ENCODE data around the gene MED13L. TPM values are rescaled to one million over a fixed set of nuclear protein-coding genes. Genes with fewer than 3 reads are reported as not detected.
"Not testable (repeated sequence)": the region's sequence is repeated elsewhere in the genome, so short reads cannot be mapped to it uniquely, and the experiment has no call there.

MED13L gene
- total and polyA plus RNA-seq, 2 donors (not counting 1 experiment from before 2014, with no cell fraction given) = 56.5 to 97.3 TPM

- Histone ChIP-seq H3K36me3 (ENCODE audit: control insufficient read depth, insufficient read depth, low read length) (no peaks in the 10 kb centered on the region), H3K79me2 (ENCODE audit: control insufficient read depth, insufficient read depth, low read length) (peaks cover 71% of the 10 kb centered on the region), H4K20me1 (ENCODE audit: control insufficient read depth, extremely low read depth, insufficient read depth, low read length) (peaks cover 2% of the 10 kb centered on the region), H3K4me1 (ENCODE audit: control insufficient read depth, extremely low read depth, insufficient read depth, low read length) (peaks cover 19% of the 10 kb centered on the region), H3K27me3 (ENCODE audit: control insufficient read depth, insufficient read depth, low read length) (no peaks in the 10 kb centered on the region), H3K4me2 (ENCODE audit: extremely low read depth, insufficient read depth, low read length) (no peak overlapping the region), H3K4me3 (replicated peaks in 1 of 4; ENCODE audit: control extremely low read depth in 1 of 4, insufficient read depth in 1 of 4, low read depth in 3 of 4, low read length in 4 of 4) (no peak overlapping the region), H3K9ac (ENCODE audit: insufficient read depth, low read length) (no peak overlapping the region), H3K9me3 (ENCODE audit: control insufficient read depth, insufficient read depth, low read depth, low read length) (no peaks in the 10 kb centered on the region), H2AFZ (ENCODE audit: low read length) (no peak overlapping the region), H3K27ac (ENCODE audit: insufficient read depth, low read length) (no peak overlapping the region)
- no peak for DNase-seq (ENCODE audit: low read depth in 2 of 2)
- no peak for TF ChIP-seq EZH2 (IDR thresholded peaks at IDR 0.05; ENCODE audit: low read length, missing control alignments)
- TF ChIP-seq, protein P1, sequence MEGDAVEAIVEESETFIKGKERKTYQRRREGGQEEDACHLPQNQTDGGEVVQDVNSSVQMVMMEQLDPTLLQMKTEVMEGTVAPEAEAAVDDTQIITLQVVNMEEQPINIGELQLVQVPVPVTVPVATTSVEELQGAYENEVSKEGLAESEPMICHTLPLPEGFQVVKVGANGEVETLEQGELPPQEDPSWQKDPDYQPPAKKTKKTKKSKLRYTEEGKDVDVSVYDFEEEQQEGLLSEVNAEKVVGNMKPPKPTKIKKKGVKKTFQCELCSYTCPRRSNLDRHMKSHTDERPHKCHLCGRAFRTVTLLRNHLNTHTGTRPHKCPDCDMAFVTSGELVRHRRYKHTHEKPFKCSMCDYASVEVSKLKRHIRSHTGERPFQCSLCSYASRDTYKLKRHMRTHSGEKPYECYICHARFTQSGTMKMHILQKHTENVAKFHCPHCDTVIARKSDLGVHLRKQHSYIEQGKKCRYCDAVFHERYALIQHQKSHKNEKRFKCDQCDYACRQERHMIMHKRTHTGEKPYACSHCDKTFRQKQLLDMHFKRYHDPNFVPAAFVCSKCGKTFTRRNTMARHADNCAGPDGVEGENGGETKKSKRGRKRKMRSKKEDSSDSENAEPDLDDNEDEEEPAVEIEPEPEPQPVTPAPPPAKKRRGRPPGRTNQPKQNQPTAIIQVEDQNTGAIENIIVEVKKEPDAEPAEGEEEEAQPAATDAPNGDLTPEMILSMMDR (conservative IDR thresholded peaks at IDR 0.05 in 1 of 2, IDR thresholded peaks at IDR 0.05 in 1 of 2; ENCODE audit: low read depth in 1 of 2, low read length in 2 of 2) = no peak
Observed at GRCh38 chr12:116133636-116134214, 143.8 kb downstream of the MED13L start.

- Histone ChIP-seq H3K27me3 (ENCODE audit: control insufficient read depth, insufficient read depth, low read length) (no peaks in the 10 kb centered on the region), H2AFZ (ENCODE audit: low read length) (no peak overlapping the region), H3K27ac (ENCODE audit: insufficient read depth, low read length) (no peak overlapping the region), H3K79me2 (ENCODE audit: control insufficient read depth, insufficient read depth, low read length) (peaks cover 71% of the 10 kb centered on the region), H3K9me3 (ENCODE audit: control insufficient read depth, insufficient read depth, low read depth, low read length) (no peaks in the 10 kb centered on the region), H3K4me3 (replicated peaks in 1 of 4; ENCODE audit: control extremely low read depth in 1 of 4, insufficient read depth in 1 of 4, low read depth in 3 of 4, low read length in 4 of 4) (no peak overlapping the region), H3K9ac (ENCODE audit: insufficient read depth, low read length) (no peak overlapping the region), H3K4me2 (ENCODE audit: extremely low read depth, insufficient read depth, low read length) (no peak overlapping the region), H3K36me3 (ENCODE audit: control insufficient read depth, insufficient read depth, low read length) (no peaks in the 10 kb centered on the region), H4K20me1 (ENCODE audit: control insufficient read depth, extremely low read depth, insufficient read depth, low read length) (peaks cover 4% of the 10 kb centered on the region), H3K4me1 (ENCODE audit: control insufficient read depth, extremely low read depth, insufficient read depth, low read length) (peaks cover 19% of the 10 kb centered on the region)
- peak in 1 of 2 donors; percentile 50 for DNase-seq (ENCODE audit: low read depth in 2 of 2)
- TF ChIP-seq, protein P1 (conservative IDR thresholded peaks at IDR 0.05 in 1 of 2, IDR thresholded peaks at IDR 0.05 in 1 of 2; ENCODE audit: low read depth in 1 of 2, low read length in 2 of 2) = no peak
- no peak for TF ChIP-seq EZH2 (IDR thresholded peaks at IDR 0.05; ENCODE audit: low read length, missing control alignments)
Observed at GRCh38 chr12:116133149-116133548, 144.3 kb downstream of the MED13L start.

DNA sequence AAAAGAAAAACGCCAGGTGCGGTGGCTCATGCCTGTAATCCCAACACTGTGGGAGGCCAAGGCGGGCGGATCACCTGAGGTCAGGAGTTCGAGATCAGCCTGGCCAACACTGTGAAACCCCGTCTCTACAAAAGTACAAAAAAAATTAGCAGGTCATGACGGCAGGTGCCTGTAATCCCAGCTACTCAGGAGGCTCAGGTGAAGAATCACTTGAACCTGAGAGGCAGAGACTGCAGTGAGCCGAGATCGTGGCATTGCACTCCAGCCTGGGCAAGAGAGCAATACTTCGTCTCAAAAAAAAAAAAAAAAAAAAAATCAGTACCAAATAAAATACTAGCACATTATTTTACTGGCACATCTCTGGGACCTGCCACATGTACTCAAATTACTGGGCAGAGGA is 145.5 kb downstream of the MED13L start:
- not testable (repeated sequence) for H3K9me3 ChIP-seq (ENCODE audit: control insufficient read depth, insufficient read depth, low read depth, low read length); H3K27ac ChIP-seq (ENCODE audit: insufficient read depth, low read length); H2AFZ ChIP-seq (ENCODE audit: low read length); H3K4me3 ChIP-seq (replicated peaks in 1 of 4; ENCODE audit: control extremely low read depth in 1 of 4, insufficient read depth in 1 of 4, low read depth in 3 of 4, low read length in 4 of 4); H3K4me2 ChIP-seq (ENCODE audit: extremely low read depth, insufficient read depth, low read length); DNase-seq (ENCODE audit: low read depth in 2 of 2); H3K36me3 ChIP-seq (ENCODE audit: control insufficient read depth, insufficient read depth, low read length); H4K20me1 ChIP-seq (ENCODE audit: control insufficient read depth, extremely low read depth, insufficient read depth, low read length); H3K27me3 ChIP-seq (ENCODE audit: control insufficient read depth, insufficient read depth, low read length); H3K9ac ChIP-seq (ENCODE audit: insufficient read depth, low read length)
- Histone ChIP-seq H3K4me1 (ENCODE audit: control insufficient read depth, extremely low read depth, insufficient read depth, low read length) (peaks cover 19% of the 10 kb centered on the region), H3K79me2 (ENCODE audit: control insufficient read depth, insufficient read depth, low read length) (peaks cover 73% of the 10 kb centered on the region)
